CD8-positive, alpha-beta memory T cell (primary cell): Measurements from ENCODE around the gene DYNLRB1. TPM values are rescaled to one million over a fixed set of nuclear protein-coding genes. Genes with fewer than 3 reads are reported as not detected.
"Not testable (repeated sequence)": the region's sequence is repeated elsewhere in the genome, so short reads cannot be mapped to it uniquely, and the experiment has no call there.

ENCODE experiments used
- CTCF ChIA-PET: fragments of 350-600 bp; sonication (Branson Sonifier 250); formaldehyde crosslinking; loops from one replicate; lab custom pipeline; 2021; ENCODE audit warnings: antibody characterized with exemption; lab: Charles Lee
- POLR2A ChIA-PET: fragments of 350-600 bp; sonication (Branson Sonifier 250); formaldehyde crosslinking; loops from one replicate; lab custom pipeline; 2021; ENCODE audit warnings: antibody characterized with exemption; lab: Charles Lee
- DNase-seq, 5 donors: peaks; one replicate each; pipeline versions ENCODE4 v3.0.0 to v3.0.0-alpha.2; 2020 to 2022; ENCODE audit warnings: mixed read lengths in 1 of 5
- H3K27ac ChIP-seq: one replicate; pipeline ENCODE4 v1.7.0; 2013; ENCODE audit warnings: low read depth, mild to moderate bottlenecking, low read length, moderate library complexity
- H3K27me3 ChIP-seq: 2 replicates; pipeline ENCODE4 v1.7.0; 2013; ENCODE audit warnings: low read length, mild to moderate bottlenecking; ENCODE audit not compliant: insufficient read depth, poor library complexity, severe bottlenecking
- H3K36me3 ChIP-seq: 2 replicates; pipeline ENCODE4 v1.7.0; 2013; ENCODE audit warnings: mild to moderate bottlenecking, low read length, moderate library complexity; ENCODE audit not compliant: insufficient read depth
- H3K4me1 ChIP-seq: 2 replicates; pipeline ENCODE4 v1.7.0; 2013; ENCODE audit warnings: mild to moderate bottlenecking, low read length, moderate library complexity; ENCODE audit not compliant: insufficient read depth
- H3K4me3 ChIP-seq: 2 replicates; pipeline ENCODE4 v1.7.0; 2013; ENCODE audit warnings: mild to moderate bottlenecking, low read length
- H3K9me3 ChIP-seq: 2 replicates; pipeline ENCODE4 v1.7.0; 2013; ENCODE audit warnings: mild to moderate bottlenecking, low read length
- H3K27ac Mint-ChIP-seq, 8 donors: one replicate each; pipeline ENCODE4 v1.8.0; 2020 to 2021; ENCODE audit warnings: mixed read lengths in 8 of 8, mild to moderate bottlenecking in 6 of 8, inconsistent platforms in 3 of 8, moderate library complexity in 3 of 8
- H3K27me3 Mint-ChIP-seq, 2 donors: one replicate each; pipeline ENCODE4 v1.8.0; 2020 to 2021; ENCODE audit warnings: mixed read lengths in 2 of 2, mild to moderate bottlenecking in 1 of 2, moderate library complexity in 1 of 2
- H3K36me3 Mint-ChIP-seq, 3 donors: one replicate each; pipeline ENCODE4 v1.8.0; 2020 to 2021; ENCODE audit warnings: mixed read lengths in 3 of 3, inconsistent platforms in 1 of 3, mild to moderate bottlenecking in 1 of 3
- H3K4me1 Mint-ChIP-seq, 3 donors: one replicate each; pipeline ENCODE4 v1.8.0; 2020 to 2021; ENCODE audit warnings: mixed read lengths in 3 of 3, inconsistent platforms in 1 of 3, mild to moderate bottlenecking in 1 of 3
- H3K4me3 Mint-ChIP-seq, 7 donors: one replicate each; pipeline ENCODE4 v1.8.0; 2020 to 2021; ENCODE audit warnings: mixed read lengths in 7 of 7, mild to moderate bottlenecking in 6 of 7, moderate library complexity in 4 of 7, inconsistent platforms in 2 of 7
- H3K9me3 Mint-ChIP-seq, 5 donors: one replicate each; pipeline ENCODE4 v1.8.0; 2020 to 2022; ENCODE audit warnings: mixed read lengths in 5 of 5, mild to moderate bottlenecking in 3 of 5, moderate library complexity in 2 of 5, inconsistent platforms in 1 of 5
- polyA plus RNA-seq: library from polyadenylated mRNA; unstranded; fragments of 300-500 nt; fragmentation: Illumina TruSeq; gene quantifications from one replicate; pipeline ENCODE4 v1.2.3, GENCODE V29; 2021
- total RNA-seq, 2 experiments: library from RNA; stranded (reverse); gene quantifications; one replicate each; pipeline ENCODE4 v1.2.3, GENCODE V29; 2021

Gene DYNLRB1
- total and polyA plus RNA-seq, 3 experiments from 2014 or later, result 81.1 to 315 (median 81.2) TPM

- POLR2A ChIA-PET, H3K27me3 Mint-ChIP-seq, DNase-seq, H3K4me3 Mint-ChIP-seq, H3K27me3 ChIP-seq, H3K9me3 Mint-ChIP-seq, H3K4me1 ChIP-seq, H3K9me3 ChIP-seq, H3K27ac ChIP-seq, H3K4me3 ChIP-seq, H3K4me1 Mint-ChIP-seq: not testable (repeated sequence)
- H3K36me3 Mint-ChIP-seq, result peaks cover 25 to 86% (median 29%) of the 10 kb centered on the region in 3 donors
- H3K36me3 ChIP-seq, result peaks cover 48% of the 10 kb centered on the region
- H3K27ac Mint-ChIP-seq, result peak overlapping the region in 3 of 8 donors; percentile 56 to 89 (median 70)
- CTCF ChIA-PET, result interaction anchor here (0.7 to 1.3 kb wide), 2 partner anchors 9 to 12 kb away, joined by 3 read pairs; no protein-coding TSS in a partner anchor
Measured at GRCh38 chr20:34483585-34484220, 32.5 kb upstream of the DYNLRB1 start.

DNA sequence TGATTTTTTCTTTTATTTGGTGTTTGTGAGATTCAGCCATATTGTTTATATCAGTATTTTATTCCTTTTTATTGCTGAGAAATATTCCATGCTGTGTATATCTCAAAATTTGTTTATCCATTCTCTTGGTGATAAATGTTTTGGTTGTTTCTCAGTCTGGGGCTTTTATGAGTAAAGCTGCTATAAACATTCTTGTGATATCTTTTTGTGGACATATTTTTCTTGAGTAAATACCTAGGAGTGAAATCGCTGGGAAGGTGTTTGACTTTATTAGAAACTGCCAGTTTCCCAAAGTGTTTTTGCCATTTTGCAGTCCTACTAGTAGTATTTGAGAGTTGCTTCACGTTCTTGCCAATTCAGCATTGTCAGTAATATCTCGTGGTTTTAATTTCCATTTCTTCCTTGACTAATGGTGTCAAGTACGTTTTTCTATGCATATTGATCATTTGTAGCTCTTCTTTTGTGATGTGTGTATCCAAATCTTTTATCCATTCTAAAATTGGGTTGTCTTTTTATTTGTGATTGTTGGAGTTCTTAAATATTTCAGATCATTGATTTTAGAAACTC, 31.1 kb upstream of the DYNLRB1 start:
- Histone ChIP-seq H3K4me3 (no peak overlapping the region), H3K36me3 (peaks cover 41% of the 10 kb centered on the region), H3K9me3 (no peaks in the 10 kb centered on the region), H3K27ac (no peak overlapping the region), H3K27me3 (no peaks in the 10 kb centered on the region), H3K4me1 (no peaks in the 10 kb centered on the region)
- ChIA-PET CTCF (interaction anchor here (1.0 kb wide), 1 partner anchor 223 kb away, joined by 3 read pairs; no protein-coding TSS in a partner anchor), POLR2A (no interaction called here)
- peaks cover 0 to 3% (median 0%) of the 10 kb centered on the region in 3 donors for H3K4me1 Mint-ChIP-seq
- peaks cover 0 to 3% of the 10 kb centered on the region in 2 donors for H3K27me3 Mint-ChIP-seq
- H3K27ac Mint-ChIP-seq, result peak overlapping the region in 2 of 8 donors; percentile 30 to 77
- H3K4me3 Mint-ChIP-seq, result no peak overlapping the region
- H3K36me3 Mint-ChIP-seq, result peaks cover 20 to 87% (median 30%) of the 10 kb centered on the region in 3 donors
- H3K9me3 Mint-ChIP-seq, result no peaks in the 10 kb centered on the region
- DNase-seq, result no peak

DNA sequence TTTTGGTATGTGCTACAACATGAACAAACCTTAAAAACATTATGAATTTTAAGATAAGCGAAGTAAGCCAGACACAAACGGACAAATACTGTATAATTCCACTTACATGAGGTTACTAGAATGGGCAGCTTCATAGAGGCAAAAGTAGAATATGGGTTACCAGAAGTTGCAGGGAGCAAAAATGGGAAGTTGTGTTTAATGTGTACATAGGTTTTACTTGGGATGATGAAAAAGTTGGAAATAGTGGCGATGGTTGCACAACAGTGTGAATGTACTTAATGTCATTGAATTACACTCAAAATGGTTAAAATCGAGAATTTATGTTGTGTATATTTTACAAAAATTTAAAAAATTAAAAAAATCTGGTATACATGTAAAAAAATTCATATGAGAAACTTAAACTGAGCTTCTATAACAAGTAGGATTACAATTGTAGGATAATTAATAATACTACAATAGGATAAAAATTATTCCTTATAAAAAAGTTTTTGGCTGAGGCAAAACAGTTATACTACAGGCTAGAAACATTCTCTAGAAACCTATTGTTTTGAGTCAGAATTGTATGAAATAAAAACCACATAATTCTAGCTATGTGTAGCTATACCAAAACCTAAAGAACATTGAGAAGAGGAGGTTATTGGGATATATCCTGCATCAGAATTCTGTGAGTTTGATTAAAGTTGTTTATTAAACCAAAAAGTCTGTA, 24.8 kb upstream of the DYNLRB1 start:
- Mint-ChIP-seq H3K4me3 (no peak overlapping the region), H3K9me3 (no peaks in the 10 kb centered on the region), H3K27me3 (no peaks in the 10 kb centered on the region), H3K4me1 (peaks cover 0 to 7% (median 1%) of the 10 kb centered on the region in 3 donors), H3K36me3 (peaks cover 17 to 80% (median 31%) of the 10 kb centered on the region in 3 donors), H3K27ac (peak overlapping the region in 3 of 8 donors; percentile 17 to 63 (median 32))
- POLR2A ChIA-PET, result no interaction called here
- no peaks in the 10 kb centered on the region for H3K4me1 ChIP-seq
- DNase-seq, result no peak
- no peak overlapping the region for H3K4me3 ChIP-seq
- no peaks in the 10 kb centered on the region for H3K9me3 ChIP-seq
- H3K27me3 ChIP-seq, result no peaks in the 10 kb centered on the region
- H3K36me3 ChIP-seq, result peaks cover 38% of the 10 kb centered on the region
- H3K27ac ChIP-seq, result no peak overlapping the region
- CTCF ChIA-PET, result no interaction called here

- ChIA-PET POLR2A (no interaction called here), CTCF (interaction anchor here (0.8 kb wide), 1 partner anchor 8 kb away, joined by 3 read pairs; no protein-coding TSS in a partner anchor)
- peak overlapping the region in 2 of 8 donors; percentile 17 to 32 for H3K27ac Mint-ChIP-seq
- Histone ChIP-seq H3K27ac (no peak overlapping the region), H3K27me3 (no peaks in the 10 kb centered on the region), H3K9me3 (no peaks in the 10 kb centered on the region), H3K4me1 (no peaks in the 10 kb centered on the region), H3K4me3 (no peak overlapping the region), H3K36me3 (peaks cover 38% of the 10 kb centered on the region)
- H3K36me3 Mint-ChIP-seq, result peaks cover 22 to 80% (median 31%) of the 10 kb centered on the region in 3 donors
- peaks cover 0 to 7% (median 1%) of the 10 kb centered on the region in 3 donors for H3K4me1 Mint-ChIP-seq
- no peak for DNase-seq
- H3K9me3 Mint-ChIP-seq, result no peaks in the 10 kb centered on the region
- H3K4me3 Mint-ChIP-seq, result no peak overlapping the region
- no peaks in the 10 kb centered on the region for H3K27me3 Mint-ChIP-seq
Measured at GRCh38 chr20:34491932-34492509, 24.2 kb upstream of the DYNLRB1 start.

DNA sequence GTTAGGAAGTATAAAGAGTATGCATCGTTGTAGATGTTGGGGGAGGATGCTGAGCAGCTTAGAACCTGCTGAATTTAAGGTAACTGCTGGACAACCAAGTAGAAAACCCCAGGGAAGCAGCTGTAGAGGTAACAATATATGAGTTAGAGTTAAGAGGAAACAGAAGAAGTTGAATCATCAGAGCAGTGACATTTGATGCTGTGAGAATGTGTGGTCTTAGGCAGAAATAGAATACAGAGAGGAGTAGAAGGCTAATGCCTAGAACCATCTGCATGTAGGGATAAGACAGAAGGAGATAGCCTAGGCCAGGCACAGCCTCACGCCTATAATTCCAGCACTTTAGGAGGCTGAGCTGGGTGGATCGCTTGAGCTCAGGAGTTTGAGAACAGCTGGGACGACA, 22.6 kb upstream of the DYNLRB1 start:
- no peak for DNase-seq
- CTCF ChIA-PET, result no interaction called here
- H3K4me1 Mint-ChIP-seq, result peaks cover 5 to 18% (median 9%) of the 10 kb centered on the region in 3 donors
- H3K27ac Mint-ChIP-seq, result peak overlapping the region in 2 of 8 donors; percentile 45 to 48
- no peak overlapping the region for H3K4me3 Mint-ChIP-seq
- Histone ChIP-seq H3K27ac (no peak overlapping the region), H3K36me3 (peaks cover 38% of the 10 kb centered on the region), H3K27me3 (no peaks in the 10 kb centered on the region), H3K9me3 (no peaks in the 10 kb centered on the region), H3K4me3 (no peak overlapping the region), H3K4me1 (no peaks in the 10 kb centered on the region)
- no peaks in the 10 kb centered on the region for H3K27me3 Mint-ChIP-seq
- H3K9me3 Mint-ChIP-seq, result peaks cover 2 to 8% (median 4%) of the 10 kb centered on the region in 5 donors
- H3K36me3 Mint-ChIP-seq, result peaks cover 31 to 81% (median 33%) of the 10 kb centered on the region in 3 donors
- POLR2A ChIA-PET, result no interaction called here

DNA sequence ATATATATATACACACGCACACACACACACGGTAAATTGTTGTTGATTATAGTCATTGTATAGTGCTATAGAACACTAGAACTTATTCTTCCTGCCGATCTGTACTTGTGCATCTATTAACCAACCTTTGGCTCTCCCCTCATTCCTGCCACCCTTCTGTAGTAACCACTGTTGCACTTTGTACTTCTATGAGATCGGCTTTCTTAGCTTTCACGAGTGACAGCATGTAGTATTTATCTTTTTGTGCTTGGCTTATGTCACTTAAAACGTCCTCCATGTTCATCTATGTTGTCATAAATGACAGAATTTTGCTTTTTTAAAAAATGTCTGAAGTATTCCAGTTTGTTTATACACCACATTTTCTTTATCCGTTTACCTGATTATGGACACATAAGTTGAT, 20.9 kb upstream of the DYNLRB1 start:
- Mint-ChIP-seq H3K27ac (peak overlapping the region in 2 of 8 donors; percentile 6 to 7), H3K4me1 (peaks cover 10 to 32% (median 18%) of the 10 kb centered on the region in 3 donors), H3K27me3 (no peaks in the 10 kb centered on the region), H3K9me3 (peaks cover 4 to 16% (median 7%) of the 10 kb centered on the region in 5 donors), H3K36me3 (peaks cover 33 to 77% (median 46%) of the 10 kb centered on the region in 3 donors), H3K4me3 (no peak overlapping the region)
- ChIA-PET POLR2A (no interaction called here), CTCF (no interaction called here)
- Histone ChIP-seq H3K27ac (no peak overlapping the region), H3K4me3 (no peak overlapping the region), H3K9me3 (no peaks in the 10 kb centered on the region), H3K36me3 (peaks cover 38% of the 10 kb centered on the region), H3K27me3 (no peaks in the 10 kb centered on the region), H3K4me1 (no peaks in the 10 kb centered on the region)
- no peak for DNase-seq

- H3K4me1 ChIP-seq, result no peaks in the 10 kb centered on the region
- no peak for DNase-seq
- H3K9me3 Mint-ChIP-seq, result peaks cover 8 to 22% (median 12%) of the 10 kb centered on the region in 5 donors
- no peaks in the 10 kb centered on the region for H3K27me3 ChIP-seq
- H3K36me3 Mint-ChIP-seq, result peaks cover 38 to 77% (median 53%) of the 10 kb centered on the region in 3 donors
- peaks cover 10 to 38% (median 24%) of the 10 kb centered on the region in 3 donors for H3K4me1 Mint-ChIP-seq
- peaks cover 31% of the 10 kb centered on the region for H3K36me3 ChIP-seq
- CTCF ChIA-PET, result no interaction called here
- POLR2A ChIA-PET, result interaction anchor here (0.6 kb wide), 2 partner anchors 71 to 266 kb away, joined by 3 to 4 read pairs; no protein-coding TSS in a partner anchor
- H3K27me3 Mint-ChIP-seq, result no peaks in the 10 kb centered on the region
- no peaks in the 10 kb centered on the region for H3K9me3 ChIP-seq
- H3K27ac ChIP-seq, result no peak overlapping the region
- H3K4me3 Mint-ChIP-seq, result no peak overlapping the region
- H3K4me3 ChIP-seq, result no peak overlapping the region
- peak overlapping the region in 4 of 8 donors; percentile 3 to 62 (median 16) for H3K27ac Mint-ChIP-seq
Measured at GRCh38 chr20:34495916-34496315, 20.3 kb upstream of the DYNLRB1 start.
